GM03348 (cell line): ENCODE measurements around the gene ASAP3.
A peak's percentile ranks its signal among the peaks of the same experiment; 100 is the strongest.
"Not testable (repeated sequence)": the region's sequence is repeated elsewhere in the genome, so short reads cannot be mapped to it uniquely, and the experiment has no call there.

Experiments used
- DNase-seq: peaks from one replicate; pipeline ENCODE4 v3.0.0; 2012; ENCODE audit warnings: low spot score

ASAP3 gene

DNA sequence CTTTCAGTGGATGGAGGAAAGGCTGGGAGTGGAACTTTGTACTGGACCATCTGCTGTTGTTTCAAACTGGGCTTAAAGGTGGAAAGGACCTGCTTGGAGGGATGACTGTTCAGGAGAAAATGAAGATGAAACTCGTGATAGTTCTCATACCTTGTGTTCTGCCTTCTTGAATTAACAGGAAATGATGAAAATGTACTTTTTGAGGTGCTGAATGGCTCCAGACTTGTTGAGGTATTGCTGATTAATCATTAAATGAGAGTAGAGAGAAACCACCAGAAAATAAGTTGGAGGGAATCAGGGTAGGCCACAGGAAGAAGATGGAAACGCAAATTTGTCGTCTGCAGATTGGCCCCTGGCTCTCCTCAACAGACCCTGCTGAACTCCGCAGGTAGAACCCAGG lies 88.1 kb downstream of the ASAP3 start:
- no peak for DNase-seq

DNA sequence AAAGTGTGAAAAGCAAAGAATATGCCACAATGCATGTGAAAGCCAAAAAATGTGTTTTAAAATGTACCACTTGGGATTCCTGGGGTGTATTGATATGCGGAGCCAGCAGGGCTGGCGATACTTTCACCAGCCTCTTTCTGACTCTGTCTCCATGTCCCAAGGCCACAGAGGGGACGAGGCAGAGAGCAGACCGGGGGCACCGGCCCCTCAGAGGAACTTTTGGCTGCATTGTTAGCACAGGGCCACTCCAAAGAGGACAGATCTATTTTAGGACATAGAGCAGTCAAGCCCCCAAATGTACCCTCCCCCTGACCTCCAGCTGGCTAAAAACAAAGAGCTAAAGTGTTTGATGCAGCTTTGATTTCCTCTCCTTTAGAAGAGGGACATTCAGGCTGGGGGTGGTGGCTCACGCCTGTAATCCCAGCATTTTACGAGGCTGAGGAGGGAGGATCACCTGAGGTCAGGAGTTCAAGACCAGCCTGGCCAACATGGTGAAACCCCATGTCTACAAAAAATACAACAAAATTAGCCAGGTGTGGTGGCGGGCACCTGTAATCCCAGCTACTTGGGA lies 88.7 kb downstream of the ASAP3 start:
- no peak for DNase-seq

- peak; percentile 94 for DNase-seq
These were observed 89.3 kb downstream of the ASAP3 start for GRCh38 chr1:23394684-23395083.

DNA sequence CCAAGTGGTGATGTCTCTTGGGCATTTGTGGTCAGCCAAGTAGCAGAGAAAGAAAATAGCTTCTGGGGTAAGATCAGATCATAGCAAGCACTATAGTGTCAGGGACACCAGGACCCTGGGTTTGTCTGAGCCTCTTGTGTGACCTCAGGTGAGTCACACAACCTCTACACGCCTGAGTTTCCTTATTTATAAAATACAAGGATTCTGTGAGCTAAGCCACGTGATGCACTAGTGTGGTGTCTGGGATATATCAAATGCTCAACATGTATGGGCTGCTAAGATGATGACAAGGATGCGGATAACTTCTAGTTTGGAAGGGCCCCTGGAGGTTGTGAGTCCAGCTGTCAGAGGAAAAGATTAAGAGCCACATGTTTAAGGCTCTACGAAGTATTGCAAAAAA lies 89.8 kb downstream of the ASAP3 start:
- peak; percentile 74 for DNase-seq

DNA sequence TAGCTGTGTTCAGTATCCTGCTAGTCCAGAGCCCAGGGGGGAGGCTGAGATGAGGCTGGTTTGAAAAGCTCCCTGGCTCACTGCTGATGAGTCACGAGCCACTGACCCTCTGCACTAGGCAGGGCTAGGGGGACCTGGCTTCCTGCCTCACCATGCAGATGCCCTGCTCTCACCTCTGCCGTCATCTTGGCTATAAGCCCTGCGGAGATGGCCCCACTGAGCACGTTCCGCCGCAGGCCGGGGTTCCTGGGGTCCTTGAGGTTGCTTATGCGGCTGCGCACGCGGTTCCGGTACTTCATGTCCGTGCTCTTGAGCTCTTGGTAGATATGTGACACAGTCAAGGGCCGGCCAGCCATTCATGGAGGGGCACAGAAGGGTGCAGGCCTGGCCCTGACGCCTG lies 90.3 kb downstream of the ASAP3 start:
- DNase-seq: peak; percentile 69

- no peak for DNase-seq
These were observed 91.7 kb downstream of the ASAP3 start for GRCh38 chr1:23392125-23392855.

DNA sequence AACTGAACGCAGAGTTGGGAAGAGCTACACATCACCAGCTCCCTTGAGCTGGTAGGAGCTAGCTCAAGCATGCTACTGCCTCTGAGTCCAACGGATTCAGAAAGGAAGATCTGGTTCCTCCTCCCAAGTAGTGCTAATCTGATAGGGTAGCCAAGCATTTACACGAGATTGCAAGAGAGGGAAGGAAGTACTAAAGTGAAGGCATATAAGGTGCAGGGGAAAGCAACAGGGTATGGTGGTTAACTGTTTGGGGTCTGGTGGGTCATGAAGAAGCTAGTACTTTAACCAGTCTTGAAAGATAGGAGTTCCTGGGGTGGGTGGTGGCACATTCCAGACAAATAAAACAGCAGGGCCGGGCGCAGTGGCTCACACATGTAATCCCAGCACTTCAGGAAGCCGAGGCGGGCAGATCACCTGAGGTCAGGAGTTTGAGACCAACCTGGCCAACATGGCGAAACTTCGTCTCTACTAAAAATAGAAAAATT lies 94.1 kb downstream of the ASAP3 start:
- no peak for DNase-seq

DNA sequence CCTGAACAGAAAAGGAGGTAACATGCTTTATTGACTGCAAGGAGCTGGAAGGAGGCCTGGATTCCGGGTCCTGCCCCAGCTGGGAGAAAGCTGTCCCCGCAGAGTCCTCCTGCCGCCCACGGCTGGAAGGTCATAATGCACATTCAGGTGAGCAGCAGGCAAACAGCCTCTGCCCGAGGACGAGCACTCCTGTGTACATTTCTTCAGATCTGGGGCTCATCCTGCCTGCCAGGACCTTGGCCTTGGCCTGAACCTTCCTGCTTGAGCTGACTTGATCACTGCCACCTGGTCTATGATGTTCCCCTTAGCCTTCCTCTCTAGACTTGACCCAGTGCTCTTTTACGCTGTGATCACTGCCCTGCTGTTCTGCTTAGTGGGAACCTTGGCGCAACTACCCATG lies 96.5 kb downstream of the ASAP3 start:
- no peak for DNase-seq

- peak; percentile 22 for DNase-seq
These were observed 98.8 kb downstream of the ASAP3 start for GRCh38 chr1:23385119-23385621.

DNA sequence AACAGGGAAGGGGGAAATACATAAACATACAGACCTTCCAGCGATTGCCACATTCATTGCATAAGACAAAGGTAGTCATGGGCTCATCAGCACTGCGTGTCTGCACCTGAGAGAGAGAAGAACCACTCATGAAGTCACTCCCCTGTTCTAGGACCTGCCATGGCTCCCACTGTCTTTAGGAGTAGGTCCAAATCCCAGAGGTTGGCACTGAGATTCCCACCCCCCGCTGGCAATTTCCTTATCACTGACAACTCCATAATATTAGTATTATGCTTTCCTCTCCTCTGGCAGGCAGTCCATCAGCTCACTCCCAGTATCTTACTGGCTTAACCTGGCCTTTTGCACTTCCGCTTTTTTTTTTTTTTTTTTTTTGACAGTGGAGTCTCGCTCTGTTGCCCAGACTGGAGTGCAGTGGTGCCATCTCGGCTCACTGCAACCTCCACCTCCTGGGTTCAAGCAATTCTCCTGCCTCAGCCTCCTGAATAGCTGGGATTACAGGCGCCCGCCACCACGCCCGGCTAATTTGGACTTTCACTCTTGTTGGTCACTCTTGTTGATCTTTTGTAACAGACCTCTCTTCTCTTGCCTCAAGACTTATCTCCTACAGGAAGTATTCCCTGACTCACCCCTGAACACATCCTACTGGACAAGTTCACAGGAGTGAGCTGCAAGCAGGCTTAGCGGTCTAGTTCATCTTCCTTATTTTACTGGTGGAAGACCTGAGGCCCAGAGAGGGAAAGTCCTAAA lies 99.5 kb downstream of the ASAP3 start:
- DNase-seq: peak; percentile 56

- peak; percentile 13 for DNase-seq
These were observed 100.2 kb downstream of the ASAP3 start for GRCh38 chr1:23383577-23384311.

GRCh38 chr1:23381233-23381885 lies 102.6 kb downstream of the ASAP3 start:
- DNase-seq: no peak

GRCh38 chr1:23380719-23381118 lies 103.3 kb downstream of the ASAP3 start:
- no peak for DNase-seq

DNA sequence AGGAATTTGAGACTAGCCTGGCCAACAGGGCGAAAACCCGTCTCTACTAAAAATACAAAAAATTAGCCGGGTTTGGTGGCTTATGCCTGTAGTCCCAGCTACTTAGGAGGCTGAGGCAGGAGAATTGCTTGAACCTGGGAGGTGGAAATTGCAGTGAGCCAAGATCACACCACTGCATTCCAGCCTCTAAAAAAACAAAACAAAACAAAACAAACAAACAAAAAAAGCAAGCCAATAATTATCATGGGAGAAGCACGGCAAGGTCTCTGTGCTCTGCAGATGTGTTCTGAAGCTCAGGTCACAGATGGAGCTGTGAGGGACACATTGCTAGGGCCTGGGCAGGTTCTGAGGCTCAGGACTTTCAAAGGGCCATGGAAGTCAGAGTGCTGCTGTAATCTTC lies 103.7 kb downstream of the ASAP3 start:
- not testable (repeated sequence) for DNase-seq
